Gastrocnemius medialis (tissue), 4 donors: ENCODE measurements around the gene LILRB1.

Source experiments
- CTCF ChIP-seq, 5 experiments: fragments of 450-650 bp in 3 of 5; fragments of 200-600 bp in 2 of 5; sonication (generic) in 2 of 5; IDR thresholded peaks in 4 of 5; conservative IDR thresholded peaks in 1 of 5; 1 replicate in 4 of 5; 2 replicates in 1 of 5; pipeline ENCODE4 v1.5.1; 2016 to 2019; ENCODE audit warnings: antibody characterized with exemption in 5 of 5, mild to moderate bottlenecking in 3 of 5, moderate library complexity in 3 of 5
- POLR2A ChIP-seq, 2 donors: fragments of 450-650 bp; IDR thresholded peaks; one replicate each; pipeline ENCODE4 v1.6.1; 2017; ENCODE audit warnings: antibody characterized with exemption in 2 of 2, mild to moderate bottlenecking in 2 of 2, moderate library complexity in 2 of 2

DNA sequence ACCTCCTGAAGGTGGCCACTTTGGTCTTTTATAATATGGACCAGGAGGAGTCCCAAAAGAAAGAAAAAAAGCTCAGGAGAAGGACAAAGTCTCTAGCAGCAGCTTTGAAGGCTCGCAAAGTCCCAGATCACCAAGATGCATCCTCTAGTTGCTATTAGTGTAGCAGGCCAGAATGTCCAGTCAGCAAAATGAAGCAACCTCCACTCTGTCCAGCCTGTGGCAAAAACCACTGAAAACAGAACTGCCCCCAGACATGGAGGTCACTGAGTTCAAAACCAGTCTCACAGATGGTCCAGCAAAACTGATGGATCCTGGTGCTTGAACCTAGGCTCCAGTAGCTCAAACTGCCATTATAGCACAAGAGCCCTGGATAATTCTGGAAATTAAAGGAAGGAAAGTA lies 42.9 kb downstream of the LILRB1 start:
- no peak for TF ChIP-seq CTCF (IDR thresholded peaks at IDR 0.05 in 4 of 5, conservative IDR thresholded peaks at IDR 0.05 in 1 of 5)
- TF ChIP-seq POLR2A (IDR thresholded peaks at IDR 0.05): no peak
